GM13977 (cell line): ENCODE measurements around the gene ZFHX3.

Source experiments
- DNase-seq: peaks from one replicate; pipeline ENCODE4 v3.0.0; 2012; ENCODE audit warnings: low spot score
- CTCF ChIP-seq: IDR thresholded peaks from 2 replicates; pipeline ENCODE4 v1.5.1; 2012; ENCODE audit warnings: mild to moderate bottlenecking, control low read depth; ENCODE audit not compliant: insufficient read depth; ENCODE audit errors: extremely low read depth, missing control alignments
- in situ Hi-C: fragments of 300-500 bp; cut with MboI; formaldehyde crosslinking; loops from one replicate; pipeline ENCODE4 v1.12.0; 2022; ENCODE audit warnings: low sequenced_read_pairs, low pct_unique_long_range_greater_than_20kb, mixed read lengths, inconsistent platforms; ENCODE audit not compliant: unreplicated experiment

Gene ZFHX3

GRCh38 chr16:72833969-72834368, 214.0 kb downstream of the ZFHX3 start:
- TF ChIP-seq CTCF = no peak
- in situ Hi-C loops = loop anchor here (25.0 kb wide), 1 partner anchor 353 kb away; no protein-coding TSS in a partner anchor
- no peak for DNase-seq

GRCh38 chr16:72833482-72833881, 214.4 kb downstream of the ZFHX3 start:
- in situ Hi-C loops = loop anchor here (25.0 kb wide), 1 partner anchor 354 kb away; no protein-coding TSS in a partner anchor
- DNase-seq = no peak
- no peak for TF ChIP-seq CTCF

- peak; percentile 99 for TF ChIP-seq CTCF
- peak; percentile 63 for DNase-seq
- in situ Hi-C loops = loop anchor here (25.0 kb wide), 1 partner anchor 355 kb away; no protein-coding TSS in a partner anchor
These were observed 215.2 kb downstream of the ZFHX3 start for GRCh38 chr16:72832621-72833248.

GRCh38 chr16:72829846-72830775, 217.8 kb downstream of the ZFHX3 start:
- in situ Hi-C loops = loop anchor here (25.0 kb wide), 1 partner anchor 357 kb away; no protein-coding TSS in a partner anchor
- DNase-seq = no peak
- no peak for TF ChIP-seq CTCF

- in situ Hi-C loops = loop anchor here (25.0 kb wide), 1 partner anchor 359 kb away; no protein-coding TSS in a partner anchor
- TF ChIP-seq CTCF = no peak
- DNase-seq = no peak
These were observed 220.1 kb downstream of the ZFHX3 start for GRCh38 chr16:72827866-72828265.

- no peak for TF ChIP-seq CTCF
- DNase-seq = no peak
- in situ Hi-C loops = loop anchor here (25.0 kb wide), 1 partner anchor 361 kb away; no protein-coding TSS in a partner anchor
These were observed 221.9 kb downstream of the ZFHX3 start for GRCh38 chr16:72825912-72826621.
